Muscle layer of duodenum (tissue), 2 donors: ENCODE data around the gene MTFP1.
A peak's percentile ranks its signal among the peaks of the same experiment; 100 is the strongest.
"Not testable (repeated sequence)": the region's sequence is repeated elsewhere in the genome, so short reads cannot be mapped to it uniquely, and the experiment has no call there.

Experiments used
- H3K27ac ChIP-seq: one replicate; pipeline ENCODE4 v1.7.0; 2013; ENCODE audit warnings: mild to moderate bottlenecking, low read length
- H3K27me3 ChIP-seq: one replicate; pipeline ENCODE4 v1.7.0; 2013; ENCODE audit warnings: low read depth, mild to moderate bottlenecking, control low read depth, low read length
- H3K36me3 ChIP-seq, 2 donors: one replicate each; pipeline ENCODE4 v1.7.0; 2013; ENCODE audit warnings: low read length in 2 of 2, control low read depth in 1 of 2, mild to moderate bottlenecking in 1 of 2; ENCODE audit not compliant: insufficient read depth in 2 of 2, control insufficient read depth in 1 of 2
- H3K4me1 ChIP-seq, 2 donors: one replicate each; pipeline ENCODE4 v1.7.0; 2013; ENCODE audit warnings: low read length in 2 of 2, mild to moderate bottlenecking in 2 of 2, control low read depth in 1 of 2, moderate library complexity in 1 of 2; ENCODE audit not compliant: insufficient read depth in 2 of 2, control insufficient read depth in 1 of 2
- H3K4me3 ChIP-seq, 2 donors: one replicate each; pipeline ENCODE4 v1.7.0; 2013; ENCODE audit warnings: low read length in 2 of 2, low read depth in 1 of 2, mild to moderate bottlenecking in 1 of 2
- H3K9me3 ChIP-seq, 2 donors: one replicate each; pipeline ENCODE4 v1.7.0; 2013; ENCODE audit warnings: low read length in 2 of 2, control low read depth in 1 of 2, mild to moderate bottlenecking in 1 of 2; ENCODE audit not compliant: control insufficient read depth in 1 of 2
- donor health status: healthy.

Gene MTFP1

DNA sequence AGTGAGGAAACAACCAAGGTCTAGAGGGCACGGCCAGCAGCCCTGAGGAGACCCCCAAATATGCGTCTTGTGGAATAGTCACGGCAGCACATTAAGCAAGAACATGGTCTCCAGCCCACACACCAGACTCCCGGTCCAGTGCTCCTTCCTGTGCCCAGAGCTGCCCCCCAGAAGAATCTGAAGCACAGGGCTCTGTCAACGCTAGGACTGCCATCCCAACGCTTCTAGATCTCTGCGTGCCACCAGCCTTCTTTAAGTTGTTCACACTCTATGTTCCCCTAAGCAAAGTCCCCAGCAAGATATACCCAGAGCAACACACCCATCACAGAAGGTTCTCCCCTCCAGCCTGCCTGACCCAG is 32.3 kb upstream of the MTFP1 start:
- H3K27me3 ChIP-seq: peaks cover 7% of the 10 kb centered on the region
- no peak overlapping the region for H3K4me3 ChIP-seq
- no peaks in the 10 kb centered on the region for H3K9me3 ChIP-seq
- peaks cover 3 to 15% of the 10 kb centered on the region in 2 donors for H3K4me1 ChIP-seq
- no peaks in the 10 kb centered on the region for H3K36me3 ChIP-seq
- H3K27ac ChIP-seq: no peak overlapping the region

DNA sequence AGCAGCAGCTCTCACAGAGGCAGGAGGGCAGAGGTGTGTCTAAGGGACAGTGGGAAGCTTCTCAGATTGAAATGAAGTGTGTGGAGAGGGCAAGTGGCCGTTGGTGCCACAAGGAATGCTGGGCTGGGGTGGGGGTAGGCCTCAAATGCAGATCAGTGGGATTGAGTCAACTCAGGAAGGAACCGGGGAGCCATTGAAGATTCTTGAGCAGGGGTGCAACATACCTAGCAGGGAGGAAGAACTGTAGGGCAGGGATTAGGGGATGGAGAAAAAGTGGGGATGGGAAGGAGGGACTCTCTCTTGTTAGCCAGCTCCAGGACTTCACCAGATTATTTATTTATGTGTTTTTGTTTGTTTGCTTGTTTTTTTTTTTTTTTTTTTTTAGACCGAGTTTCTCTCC is 31.7 kb upstream of the MTFP1 start:
- Histone ChIP-seq H3K27me3 (peaks cover 7% of the 10 kb centered on the region), H3K27ac (no peak overlapping the region), H3K4me1 (peaks cover 3 to 15% of the 10 kb centered on the region in 2 donors), H3K4me3 (no peak overlapping the region), H3K9me3 (no peaks in the 10 kb centered on the region), H3K36me3 (no peaks in the 10 kb centered on the region)

DNA sequence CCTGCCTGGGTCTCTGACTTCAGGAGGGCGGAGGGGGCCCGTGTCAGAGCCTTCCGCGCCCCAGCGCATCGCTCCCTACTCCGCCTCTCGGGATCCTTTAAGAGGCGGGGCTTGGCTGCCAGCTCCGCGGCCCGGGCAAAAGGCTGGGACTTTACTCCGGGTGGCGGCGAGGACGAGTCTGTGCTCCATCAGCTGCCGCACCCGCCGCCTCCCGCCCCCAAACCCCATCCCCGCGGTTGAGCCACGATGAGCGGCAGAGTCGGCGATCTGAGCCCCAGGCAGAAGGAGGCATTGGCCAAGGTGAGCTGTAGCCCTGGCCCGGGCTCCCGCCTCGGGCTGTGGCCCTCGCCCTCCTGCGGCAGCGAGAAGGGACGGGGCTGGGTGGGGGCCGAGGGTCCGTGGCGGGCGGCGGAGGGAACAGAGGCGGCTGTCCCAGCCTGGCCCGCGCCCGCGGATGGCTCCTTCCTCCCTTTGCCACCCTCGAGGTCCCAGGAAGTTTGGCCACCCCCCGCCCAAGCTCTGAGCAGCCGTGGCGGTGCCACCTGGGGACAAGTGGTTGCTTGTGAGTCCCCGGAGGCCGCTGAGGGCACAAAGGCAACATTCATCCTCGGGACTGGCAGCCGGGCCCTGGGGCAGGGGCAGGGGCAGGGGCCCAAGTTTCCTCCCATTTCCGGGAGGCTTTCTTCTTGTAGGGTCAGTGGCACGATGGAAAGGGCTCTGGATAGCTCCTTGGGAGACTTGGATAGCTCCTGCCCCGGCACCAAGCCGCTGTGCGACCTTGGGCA is 28.5 kb upstream of the MTFP1 start, which contains the start of gene SEC14L2:
SEC14L2 (plus strand) TSS at position 148 of the 785 bp plus-strand sequence; CDS start at position 247, 99 bp downstream.
- peaks cover 7% of the 10 kb centered on the region for H3K27me3 ChIP-seq
- peak within 1 kb of the TSS; percentile 14 for H3K27ac ChIP-seq
- H3K4me1 ChIP-seq: peaks cover 3 to 15% of the 10 kb centered on the region in 2 donors
- no peaks in the 10 kb centered on the region for H3K9me3 ChIP-seq
- peak within 1 kb of the TSS; percentile 62 to 64 for H3K4me3 ChIP-seq
- no peaks in the 10 kb centered on the region for H3K36me3 ChIP-seq

DNA sequence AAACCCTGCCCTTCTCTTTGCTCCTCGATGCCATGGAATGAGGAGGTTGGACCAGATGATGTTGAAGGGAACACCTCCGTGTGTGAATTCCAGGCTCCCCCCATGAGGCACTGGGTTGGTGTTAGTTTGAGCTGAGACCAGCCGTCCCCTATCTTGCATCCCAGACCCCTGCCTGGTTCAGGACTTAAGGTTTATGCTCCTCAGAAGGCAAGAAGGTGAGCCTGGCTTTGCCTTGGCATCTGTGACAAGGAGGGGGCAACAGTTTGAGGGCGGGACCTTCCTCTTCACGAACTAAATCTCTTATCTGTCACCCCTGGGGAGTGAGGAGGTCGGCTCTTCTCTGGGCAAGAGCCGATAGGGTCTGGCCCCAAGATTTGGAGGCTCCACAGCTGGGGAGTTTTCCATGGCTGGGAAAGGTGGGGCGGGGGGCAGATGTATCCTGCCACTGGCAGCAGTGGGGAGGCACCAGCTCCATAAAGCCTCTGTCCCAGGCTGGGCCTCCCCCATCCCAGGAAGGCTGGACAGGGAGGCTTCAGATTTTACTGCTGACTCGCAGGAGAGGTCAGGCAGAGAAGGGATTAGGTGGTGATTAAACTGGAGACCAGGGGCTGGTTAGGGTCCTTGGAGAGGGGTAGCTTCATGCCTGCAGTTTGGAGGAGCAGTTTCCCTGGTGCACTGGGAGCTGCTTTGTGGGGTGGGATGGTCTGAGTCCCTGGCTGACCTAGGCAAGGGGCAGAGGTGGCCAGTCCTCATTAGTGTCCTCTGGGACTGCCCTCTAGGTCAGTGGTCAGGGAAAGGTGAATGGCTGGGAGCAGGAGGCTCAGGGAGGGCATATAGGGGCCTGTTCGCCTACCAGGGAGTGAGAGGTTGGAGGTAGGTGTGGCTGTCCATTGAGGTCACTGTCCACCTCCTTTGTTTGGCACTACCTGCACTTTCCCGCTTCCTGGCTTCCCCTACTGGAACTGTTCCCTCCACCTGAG is 27.6 kb upstream of the MTFP1 start:
- H3K4me3 ChIP-seq: peak overlapping the region; percentile 62 to 64
- H3K27me3 ChIP-seq: peaks cover 7% of the 10 kb centered on the region

DNA sequence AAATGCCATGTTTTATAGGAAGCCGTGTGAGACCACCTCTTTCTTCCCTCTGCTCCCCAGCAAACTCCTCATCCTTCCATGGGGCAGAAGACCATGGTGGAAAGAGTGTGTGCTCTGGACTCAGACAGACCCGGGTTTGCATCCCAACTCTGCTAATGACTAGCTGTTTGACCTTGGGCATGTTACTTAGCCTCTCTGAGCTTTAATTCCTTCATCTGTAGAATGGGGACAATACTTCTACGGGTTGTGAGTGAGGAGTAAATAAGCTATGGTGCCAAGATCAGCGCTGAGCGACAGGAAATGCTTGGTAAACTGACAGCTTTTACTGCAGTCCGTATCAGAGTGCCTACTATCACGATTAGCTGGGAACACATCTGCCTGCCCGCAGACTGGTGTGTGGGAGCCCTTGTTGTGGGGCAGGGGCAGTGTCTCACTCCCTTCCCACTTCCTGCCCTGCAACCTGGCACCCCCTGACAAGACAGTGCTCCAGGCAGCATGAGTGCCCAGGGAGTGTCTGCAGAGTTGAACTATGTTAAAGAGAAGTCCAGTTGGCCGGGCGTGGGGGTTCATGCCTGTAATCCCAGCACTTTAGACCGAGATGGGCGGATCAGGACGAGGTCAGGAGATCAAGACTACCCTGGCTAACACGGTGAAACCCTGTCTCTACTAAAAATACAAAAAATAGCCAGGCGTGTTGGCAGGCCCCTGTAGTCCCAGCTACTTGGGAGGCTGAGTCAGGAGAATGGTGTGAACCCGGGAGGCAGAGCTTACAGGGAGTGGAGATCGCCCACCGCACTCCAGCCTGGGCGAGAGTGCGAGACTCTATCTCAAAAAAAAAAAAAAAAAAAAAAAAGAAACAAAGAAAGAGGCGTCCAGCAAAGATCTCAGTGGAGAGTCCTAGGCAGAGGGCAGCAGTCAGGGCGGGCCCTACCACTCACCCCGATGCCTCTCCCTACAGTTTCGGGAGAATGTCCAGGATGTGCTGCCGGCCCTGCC is 26.6 kb upstream of the MTFP1 start:
- Histone ChIP-seq H3K4me1 (peaks cover 3 to 15% of the 10 kb centered on the region in 2 donors), H3K27me3 (peaks cover 7% of the 10 kb centered on the region), H3K4me3 (no peak overlapping the region), H3K36me3 (no peaks in the 10 kb centered on the region), H3K27ac (no peak overlapping the region), H3K9me3 (no peaks in the 10 kb centered on the region)

More for the DNA sequence above, 27.6 kb upstream of the MTFP1 start:
- Histone ChIP-seq H3K36me3 (no peaks in the 10 kb centered on the region), H3K27ac (peak overlapping the region; percentile 14), H3K4me1 (peaks cover 3 to 15% of the 10 kb centered on the region in 2 donors), H3K9me3 (no peaks in the 10 kb centered on the region)

DNA sequence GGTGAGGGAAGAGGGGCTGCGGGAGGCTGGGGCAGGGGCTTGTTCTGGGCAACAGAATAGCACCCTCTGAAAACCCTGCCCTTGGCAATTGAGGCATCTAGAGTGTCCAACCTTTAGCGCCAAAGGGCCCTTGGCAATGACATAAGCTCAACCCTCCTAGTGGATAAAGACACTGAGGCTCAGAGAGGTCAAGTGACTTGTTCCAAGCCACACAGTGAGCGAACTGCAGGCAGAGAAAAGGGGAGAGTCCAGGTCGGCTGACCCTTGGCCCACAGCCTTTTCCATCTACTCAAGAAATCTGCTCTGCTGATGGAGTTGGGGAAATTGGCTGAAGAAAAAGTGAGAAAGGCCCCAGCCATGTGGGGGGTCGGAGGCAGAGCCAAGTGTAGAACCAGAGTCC is 25.9 kb upstream of the MTFP1 start:
- Histone ChIP-seq H3K4me1 (peaks cover 3 to 15% of the 10 kb centered on the region in 2 donors), H3K9me3 (no peaks in the 10 kb centered on the region), H3K36me3 (no peaks in the 10 kb centered on the region), H3K27ac (no peak overlapping the region), H3K4me3 (no peak overlapping the region), H3K27me3 (peaks cover 7% of the 10 kb centered on the region)

DNA sequence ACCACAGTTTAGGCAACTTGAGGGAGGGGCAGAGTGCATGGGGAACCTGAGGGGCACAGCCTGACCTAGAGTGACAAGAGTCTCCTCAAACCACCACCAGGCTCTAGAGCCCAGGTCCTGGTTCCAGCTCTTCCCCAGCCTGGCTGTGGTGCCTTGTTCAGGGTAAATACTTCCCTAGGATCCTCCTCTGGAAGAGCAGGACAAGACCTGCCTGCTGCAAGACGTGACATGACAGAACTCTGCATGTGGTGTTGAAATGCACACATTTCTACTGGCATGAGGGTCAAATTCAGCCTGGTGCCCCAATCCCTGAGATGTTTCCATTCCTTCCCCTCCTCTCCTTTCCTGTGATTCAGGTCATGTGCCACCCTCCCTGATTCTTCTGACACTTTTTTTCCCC is 25.4 kb upstream of the MTFP1 start:
- Histone ChIP-seq H3K36me3 (no peaks in the 10 kb centered on the region), H3K27ac (no peak overlapping the region), H3K27me3 (peaks cover 7% of the 10 kb centered on the region), H3K4me1 (peaks cover 3 to 15% of the 10 kb centered on the region in 2 donors), H3K4me3 (no peak overlapping the region), H3K9me3 (no peaks in the 10 kb centered on the region)

DNA sequence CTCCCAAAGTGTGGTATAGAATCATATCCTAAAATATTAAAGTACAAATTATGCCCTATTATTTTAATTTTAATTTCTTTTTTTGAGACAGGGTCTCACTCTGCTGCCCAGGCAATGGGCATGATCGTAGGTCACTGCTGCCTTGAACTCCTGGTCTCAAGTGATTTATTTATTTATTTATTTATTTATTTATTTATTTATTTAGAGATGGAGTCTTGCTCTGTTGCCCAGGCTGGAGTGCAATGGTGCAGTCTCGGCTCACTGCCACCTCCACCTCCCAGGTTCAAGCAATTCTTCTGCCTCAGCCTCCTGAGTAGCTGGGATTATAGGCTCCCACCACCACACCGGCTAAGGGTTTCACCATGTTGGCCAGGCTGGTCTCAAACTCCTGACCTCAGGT is 24.5 kb upstream of the MTFP1 start:
- not testable (repeated sequence) for H3K27ac ChIP-seq
- peaks cover 3 to 15% of the 10 kb centered on the region in 2 donors for H3K4me1 ChIP-seq

DNA sequence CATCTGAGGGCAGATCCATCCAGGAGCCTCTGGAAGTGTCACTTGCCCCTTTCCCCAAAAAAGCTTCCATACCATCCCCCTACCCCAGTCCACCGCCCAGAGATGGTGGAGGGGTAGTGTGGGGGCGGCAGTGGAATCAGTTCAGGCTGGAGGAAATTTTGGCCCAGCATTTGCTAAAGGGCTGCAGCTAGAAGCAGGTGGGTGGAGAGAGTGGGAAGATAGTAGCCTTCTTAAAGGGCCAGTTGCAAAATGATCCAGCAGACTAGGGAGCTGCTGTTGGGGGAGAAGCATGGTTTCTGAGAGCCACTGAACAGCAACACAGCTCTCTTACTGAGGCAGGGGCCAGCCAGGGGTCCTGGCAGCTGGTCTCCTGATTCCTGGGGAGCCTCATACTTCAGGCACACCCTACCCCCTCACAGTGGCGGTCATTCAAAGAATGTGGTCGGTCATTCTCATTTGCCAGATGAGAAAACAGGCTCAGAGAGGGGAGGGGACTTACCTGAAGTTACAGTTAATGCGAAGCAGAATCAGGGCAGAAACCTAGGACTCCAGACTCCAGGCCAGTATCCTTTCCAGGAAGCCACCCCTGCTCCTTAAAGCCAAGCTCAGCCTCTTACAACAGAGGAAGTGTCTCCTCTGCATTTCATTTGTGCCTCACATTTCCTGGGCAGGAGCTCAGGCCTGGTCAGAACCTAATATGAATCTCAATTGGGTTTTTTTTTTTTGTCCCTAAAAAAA is 23.4 kb upstream of the MTFP1 start:
- Histone ChIP-seq H3K36me3 (peaks cover 4 to 8% of the 10 kb centered on the region in 2 donors), H3K27me3 (peaks cover 5% of the 10 kb centered on the region), H3K27ac (no peak overlapping the region), H3K9me3 (no peaks in the 10 kb centered on the region), H3K4me3 (no peak overlapping the region), H3K4me1 (peaks cover 0 to 5% of the 10 kb centered on the region in 2 donors)

More for the DNA sequence above, 24.5 kb upstream of the MTFP1 start:
- H3K4me3 ChIP-seq, H3K27me3 ChIP-seq, H3K9me3 ChIP-seq, H3K36me3 ChIP-seq: not testable (repeated sequence)

DNA sequence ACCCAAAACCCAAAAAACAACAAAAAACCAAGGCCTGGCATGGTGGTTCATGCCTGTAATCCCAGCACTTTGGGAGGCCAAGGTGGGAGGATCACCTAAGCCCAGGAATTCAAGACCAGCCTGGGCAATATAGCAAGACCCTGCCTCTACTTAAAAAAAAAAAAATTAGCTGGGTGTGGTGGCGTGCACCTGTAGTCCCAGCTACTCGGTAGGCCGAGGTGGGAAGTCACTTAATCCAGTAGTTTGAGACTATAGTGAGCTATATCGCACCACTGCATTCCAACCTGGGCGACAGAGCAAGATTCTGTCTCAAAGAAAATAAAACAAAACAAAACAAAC is 22.8 kb upstream of the MTFP1 start:
- H3K36me3 ChIP-seq: peaks cover 6 to 10% of the 10 kb centered on the region in 2 donors
- not testable (repeated sequence) for H3K27me3 ChIP-seq, H3K4me3 ChIP-seq, H3K27ac ChIP-seq, H3K4me1 ChIP-seq, H3K9me3 ChIP-seq
